Stomach (tissue), 4 donors: Measurements from ENCODE around the gene MEPE.

Source experiments
- EP300 ChIP-seq: sonication (generic); formaldehyde crosslinking; IDR thresholded peaks from one replicate; pipeline ENCODE4 v1.6.1; 2017; ENCODE audit warnings: antibody characterized with exemption
- POLR2A ChIP-seq, 4 donors: fragments of 450-650 bp; IDR thresholded peaks; one replicate each; pipeline ENCODE4 v1.6.1; 2016; ENCODE audit warnings: antibody characterized with exemption in 4 of 4, control low read depth in 2 of 4, mild to moderate bottlenecking in 1 of 4, moderate library complexity in 1 of 4
- POLR2AphosphoS5 ChIP-seq, 3 donors: sonication (generic); formaldehyde crosslinking; IDR thresholded peaks; one replicate each; pipeline ENCODE4 v1.6.1; 2016; ENCODE audit warnings: antibody characterized with exemption in 3 of 3
- TF ChIP-seq, protein P1 (sequence below), 7 experiments: fragments of 450-650 bp in 4 of 7; fragments of 200-600 bp in 3 of 7; sonication (generic) in 3 of 7; IDR thresholded peaks; one replicate each; pipeline ENCODE4 v1.5.1; 2016 to 2019; ENCODE audit warnings: antibody characterized with exemption in 7 of 7, control low read depth in 2 of 7, mild to moderate bottlenecking in 1 of 7

DNA sequence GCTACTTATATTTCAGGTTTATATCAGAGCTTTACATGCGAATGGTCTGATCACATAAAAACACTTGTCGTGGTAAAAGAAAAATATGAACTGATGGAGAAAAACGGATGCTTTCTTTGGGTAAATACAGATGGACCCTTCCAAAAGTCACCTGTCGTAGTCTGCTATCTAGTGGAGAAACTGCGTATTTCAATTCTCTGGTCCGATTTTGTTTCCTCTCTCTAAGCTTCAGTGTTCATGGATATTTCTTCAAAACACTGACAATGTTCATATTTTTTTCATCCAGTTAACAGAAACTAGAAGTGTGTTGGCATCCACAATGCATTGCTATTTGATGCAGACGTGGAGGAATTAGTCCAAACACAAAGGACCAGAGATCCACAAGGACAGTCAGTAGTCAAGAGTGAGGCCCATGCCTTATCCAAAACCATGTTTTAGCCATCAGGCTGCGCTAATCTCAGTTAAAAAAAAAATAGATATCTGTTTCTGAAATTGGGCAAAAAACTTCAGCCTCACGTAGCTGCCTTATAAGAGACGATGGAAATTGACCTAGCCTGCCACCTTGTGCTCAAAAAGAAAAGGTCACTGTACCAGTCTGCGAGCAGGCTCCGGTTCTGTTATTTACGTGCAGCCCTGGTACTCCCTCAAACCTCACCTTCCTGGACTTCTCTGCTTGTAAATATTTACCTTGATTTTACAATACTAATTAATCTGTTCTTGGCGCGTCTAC is 16.0 kb downstream of the MEPE start:
- TF ChIP-seq, protein P1, sequence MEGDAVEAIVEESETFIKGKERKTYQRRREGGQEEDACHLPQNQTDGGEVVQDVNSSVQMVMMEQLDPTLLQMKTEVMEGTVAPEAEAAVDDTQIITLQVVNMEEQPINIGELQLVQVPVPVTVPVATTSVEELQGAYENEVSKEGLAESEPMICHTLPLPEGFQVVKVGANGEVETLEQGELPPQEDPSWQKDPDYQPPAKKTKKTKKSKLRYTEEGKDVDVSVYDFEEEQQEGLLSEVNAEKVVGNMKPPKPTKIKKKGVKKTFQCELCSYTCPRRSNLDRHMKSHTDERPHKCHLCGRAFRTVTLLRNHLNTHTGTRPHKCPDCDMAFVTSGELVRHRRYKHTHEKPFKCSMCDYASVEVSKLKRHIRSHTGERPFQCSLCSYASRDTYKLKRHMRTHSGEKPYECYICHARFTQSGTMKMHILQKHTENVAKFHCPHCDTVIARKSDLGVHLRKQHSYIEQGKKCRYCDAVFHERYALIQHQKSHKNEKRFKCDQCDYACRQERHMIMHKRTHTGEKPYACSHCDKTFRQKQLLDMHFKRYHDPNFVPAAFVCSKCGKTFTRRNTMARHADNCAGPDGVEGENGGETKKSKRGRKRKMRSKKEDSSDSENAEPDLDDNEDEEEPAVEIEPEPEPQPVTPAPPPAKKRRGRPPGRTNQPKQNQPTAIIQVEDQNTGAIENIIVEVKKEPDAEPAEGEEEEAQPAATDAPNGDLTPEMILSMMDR (IDR thresholded peaks at IDR 0.05) = peak in 5 of 7 experiments; percentile 32 to 58 (median 40)
- no peak for TF ChIP-seq POLR2AphosphoS5 (IDR thresholded peaks at IDR 0.05)
- TF ChIP-seq EP300 = no peak
- TF ChIP-seq POLR2A (IDR thresholded peaks at IDR 0.05) = no peak
